Neuron (in vitro differentiated cells): ENCODE measurements around the gene RSRC1.

ENCODE experiments used
- H2AFZ ChIP-seq: one replicate; pipeline ENCODE4 v1.6.1; 2013; ENCODE audit warnings: low read depth, mild to moderate bottlenecking, inconsistent platforms, low read length, moderate library complexity
- H3K27me3 ChIP-seq: one replicate; pipeline ENCODE4 v1.6.1; 2013; ENCODE audit warnings: low read length; ENCODE audit not compliant: insufficient read depth
- H3K36me3 ChIP-seq: one replicate; pipeline ENCODE4 v1.6.1; 2013; ENCODE audit warnings: low read length; ENCODE audit not compliant: insufficient read depth
- H3K4me1 ChIP-seq: one replicate; pipeline ENCODE4 v1.6.1; 2013; ENCODE audit warnings: low read length; ENCODE audit not compliant: insufficient read depth
- H3K4me3 ChIP-seq: 2 replicates; pipeline ENCODE4 v1.5.1; 2013; ENCODE audit warnings: mild to moderate bottlenecking, low read length, moderate library complexity
- H3K9me3 ChIP-seq: one replicate; pipeline ENCODE4 v1.6.1; 2013; ENCODE audit warnings: low read length

RSRC1 gene

DNA sequence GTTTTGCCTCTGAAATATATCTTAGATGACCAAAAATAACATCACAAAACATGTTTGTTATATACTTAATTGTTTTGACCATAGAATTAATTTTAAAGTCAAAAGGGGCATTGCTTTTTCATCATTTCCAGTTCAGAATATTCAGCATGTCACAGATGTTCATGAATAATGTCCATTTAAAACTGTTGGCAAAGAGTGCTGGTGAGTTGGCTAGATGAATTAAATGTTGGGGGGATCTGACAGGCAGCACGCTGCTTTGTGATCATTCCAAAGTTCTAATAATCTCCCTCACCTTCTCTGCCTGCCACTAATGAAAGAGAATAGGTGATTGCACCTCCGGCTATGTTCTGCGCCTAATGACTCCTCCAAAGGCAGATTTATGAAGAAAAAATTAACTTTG is 321.9 kb downstream of the RSRC1 start:
- Histone ChIP-seq H3K27me3 (no peaks in the 10 kb centered on the region), H2AFZ (no peak overlapping the region), H3K4me3 (no peak overlapping the region), H3K9me3 (no peaks in the 10 kb centered on the region), H3K36me3 (no peaks in the 10 kb centered on the region), H3K4me1 (no peaks in the 10 kb centered on the region)

DNA sequence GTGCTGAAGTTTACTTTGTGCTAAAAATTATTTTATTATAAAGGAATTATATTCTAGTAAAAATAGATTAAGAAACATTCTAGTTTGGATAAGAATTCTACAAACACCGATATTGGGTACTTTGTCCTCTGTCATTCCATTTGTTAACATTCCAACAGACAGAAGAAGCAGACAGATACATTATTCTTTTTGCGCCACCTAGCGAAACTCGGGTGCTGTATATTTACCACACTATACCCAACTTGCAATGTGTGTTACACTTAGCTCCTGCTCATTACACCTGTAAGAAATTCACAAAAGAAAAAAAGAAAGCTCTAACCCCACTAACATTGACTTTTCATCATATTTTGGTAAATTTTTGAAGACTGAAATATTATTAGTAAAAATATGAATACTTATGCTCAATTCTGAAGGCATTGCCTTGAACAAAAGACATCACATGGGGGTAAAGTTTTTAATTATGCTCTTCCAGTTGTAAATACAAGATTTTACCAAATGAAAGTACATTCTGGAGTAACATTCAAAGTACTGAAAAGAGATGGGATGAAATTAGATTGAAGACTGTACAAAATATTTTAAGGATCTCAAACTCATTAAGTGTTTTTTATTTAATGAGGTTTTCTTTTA is 324.6 kb downstream of the RSRC1 start:
- Histone ChIP-seq H3K27me3 (no peaks in the 10 kb centered on the region), H3K9me3 (no peaks in the 10 kb centered on the region), H2AFZ (no peak overlapping the region), H3K4me1 (no peaks in the 10 kb centered on the region), H3K4me3 (no peak overlapping the region), H3K36me3 (no peaks in the 10 kb centered on the region)

DNA sequence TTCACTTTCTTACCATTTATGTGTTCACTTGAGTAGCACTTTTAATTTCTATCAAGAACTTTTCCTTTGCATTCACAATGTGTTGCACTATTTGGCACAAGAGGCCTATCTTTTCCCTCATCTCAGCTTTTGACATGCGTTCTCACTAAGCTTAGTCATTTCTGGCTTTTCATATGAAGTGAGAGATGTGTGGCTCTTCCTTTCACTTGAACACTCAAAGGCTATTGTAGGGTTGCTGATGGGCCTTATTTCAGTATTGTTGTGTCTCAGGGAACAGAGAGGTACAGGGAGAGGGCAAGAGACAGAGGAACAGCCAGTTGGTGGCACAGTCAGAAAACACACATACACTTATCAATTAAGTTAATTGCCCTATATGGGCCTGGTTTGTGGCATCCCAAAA is 333.7 kb downstream of the RSRC1 start:
- Histone ChIP-seq H3K9me3 (no peaks in the 10 kb centered on the region), H2AFZ (no peak overlapping the region), H3K4me1 (no peaks in the 10 kb centered on the region), H3K4me3 (no peak overlapping the region), H3K36me3 (no peaks in the 10 kb centered on the region), H3K27me3 (no peaks in the 10 kb centered on the region)

- no peak overlapping the region for H2AFZ ChIP-seq
- H3K36me3 ChIP-seq, result no peaks in the 10 kb centered on the region
- no peaks in the 10 kb centered on the region for H3K4me1 ChIP-seq
- no peaks in the 10 kb centered on the region for H3K9me3 ChIP-seq
- no peaks in the 10 kb centered on the region for H3K27me3 ChIP-seq
- H3K4me3 ChIP-seq, result no peak overlapping the region
Measured at GRCh38 chr3:158447408-158447807, 337.5 kb downstream of the RSRC1 start.

GRCh38 chr3:158451405-158452055 is 341.6 kb downstream of the RSRC1 start:
- H3K27me3 ChIP-seq, result no peaks in the 10 kb centered on the region
- no peak overlapping the region for H2AFZ ChIP-seq
- no peak overlapping the region for H3K4me3 ChIP-seq

GRCh38 chr3:158452334-158452733 is 342.4 kb downstream of the RSRC1 start:
- no peaks in the 10 kb centered on the region for H3K27me3 ChIP-seq
- no peak overlapping the region for H3K4me3 ChIP-seq
- no peaks in the 10 kb centered on the region for H3K9me3 ChIP-seq
- H2AFZ ChIP-seq, result no peak overlapping the region
- no peaks in the 10 kb centered on the region for H3K4me1 ChIP-seq
- H3K36me3 ChIP-seq, result no peaks in the 10 kb centered on the region

More at GRCh38 chr3:158451405-158452055, 341.6 kb downstream of the RSRC1 start:
- no peaks in the 10 kb centered on the region for H3K9me3 ChIP-seq
- H3K4me1 ChIP-seq, result no peaks in the 10 kb centered on the region
- no peaks in the 10 kb centered on the region for H3K36me3 ChIP-seq

- no peaks in the 10 kb centered on the region for H3K9me3 ChIP-seq
- H3K36me3 ChIP-seq, result no peaks in the 10 kb centered on the region
- H3K27me3 ChIP-seq, result no peaks in the 10 kb centered on the region
- H3K4me1 ChIP-seq, result no peaks in the 10 kb centered on the region
- no peak overlapping the region for H2AFZ ChIP-seq
- H3K4me3 ChIP-seq, result no peak overlapping the region
Measured at GRCh38 chr3:158453004-158453403, 343.1 kb downstream of the RSRC1 start.

DNA sequence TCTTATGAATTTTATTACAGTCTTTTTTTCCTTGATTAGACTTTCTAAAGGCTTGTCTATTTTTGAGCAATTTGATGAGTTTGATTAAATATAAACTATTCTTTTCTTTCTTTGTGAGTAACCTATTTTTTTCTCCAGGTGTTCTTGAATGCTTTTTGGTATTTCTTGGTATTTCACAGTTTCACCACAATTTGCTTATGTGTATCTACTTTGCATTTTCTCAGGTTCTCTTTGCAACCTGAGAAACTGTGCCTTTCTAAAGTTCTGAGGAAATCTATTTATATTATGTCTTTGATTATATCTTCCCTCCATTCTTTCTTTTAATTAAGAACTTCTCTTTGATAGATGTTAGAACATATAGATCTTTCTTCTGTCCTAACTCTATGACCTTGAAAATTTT is 344.0 kb downstream of the RSRC1 start:
- Histone ChIP-seq H3K9me3 (no peaks in the 10 kb centered on the region), H3K4me1 (no peaks in the 10 kb centered on the region), H3K4me3 (no peak overlapping the region)

DNA sequence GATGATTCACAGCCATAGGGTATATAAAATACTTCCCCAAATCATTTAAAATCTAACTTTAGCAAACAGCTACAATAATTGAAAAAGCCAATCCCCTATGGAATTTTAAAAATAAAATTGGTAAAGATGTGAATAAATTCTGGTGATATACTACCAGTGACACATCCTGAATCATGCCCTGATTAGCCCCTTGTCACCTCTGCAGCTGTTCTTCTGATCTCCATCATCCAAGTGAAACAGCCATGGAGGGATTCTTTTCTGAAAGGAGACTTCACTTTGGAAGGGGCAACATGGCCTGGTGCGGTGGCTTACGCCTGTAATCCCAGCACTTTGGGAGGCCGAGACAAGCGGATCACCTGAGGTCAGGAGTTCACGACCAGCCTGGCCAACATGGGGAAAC is 345.5 kb downstream of the RSRC1 start:
- no peaks in the 10 kb centered on the region for H3K36me3 ChIP-seq
- H2AFZ ChIP-seq, result no peak overlapping the region
- no peak overlapping the region for H3K4me3 ChIP-seq
- H3K27me3 ChIP-seq, result no peaks in the 10 kb centered on the region
- H3K4me1 ChIP-seq, result no peaks in the 10 kb centered on the region
- H3K9me3 ChIP-seq, result no peaks in the 10 kb centered on the region

More for the DNA sequence above, 344.0 kb downstream of the RSRC1 start:
- H3K36me3 ChIP-seq, result no peaks in the 10 kb centered on the region
- H2AFZ ChIP-seq, result no peak overlapping the region
- H3K27me3 ChIP-seq, result no peaks in the 10 kb centered on the region

GRCh38 chr3:158456114-158456513 is 346.2 kb downstream of the RSRC1 start:
- Histone ChIP-seq H3K36me3 (no peaks in the 10 kb centered on the region), H3K4me1 (no peaks in the 10 kb centered on the region), H3K4me3 (no peak overlapping the region), H2AFZ (no peak overlapping the region), H3K27me3 (no peaks in the 10 kb centered on the region), H3K9me3 (no peaks in the 10 kb centered on the region)

GRCh38 chr3:158458464-158458863 is 348.6 kb downstream of the RSRC1 start:
- Histone ChIP-seq H3K36me3 (no peaks in the 10 kb centered on the region), H3K4me3 (no peak overlapping the region), H3K9me3 (no peaks in the 10 kb centered on the region), H3K27me3 (no peaks in the 10 kb centered on the region), H3K4me1 (no peaks in the 10 kb centered on the region), H2AFZ (no peak overlapping the region)

DNA sequence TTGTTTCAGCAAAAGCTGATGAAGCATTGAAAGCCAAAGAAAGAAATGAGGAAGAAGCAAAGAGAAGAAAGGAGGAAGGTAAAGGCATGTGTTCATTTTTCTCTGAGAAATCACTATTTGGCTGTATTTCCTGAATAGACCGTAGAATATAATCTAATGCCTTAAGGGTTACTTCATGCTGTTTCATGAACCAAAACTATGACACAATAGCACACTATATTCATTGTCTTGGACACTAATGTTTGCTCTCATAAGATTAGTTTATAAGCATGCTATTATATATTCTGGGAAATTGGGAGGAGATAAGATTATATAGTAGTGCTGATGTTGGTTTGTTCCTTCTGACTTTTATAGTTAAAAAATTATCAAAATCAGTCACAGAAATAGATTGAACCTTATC is 351.0 kb downstream of the RSRC1 start:
- Histone ChIP-seq H2AFZ (no peak overlapping the region), H3K4me1 (no peaks in the 10 kb centered on the region), H3K9me3 (no peaks in the 10 kb centered on the region), H3K36me3 (no peaks in the 10 kb centered on the region), H3K4me3 (no peak overlapping the region), H3K27me3 (no peaks in the 10 kb centered on the region)

DNA sequence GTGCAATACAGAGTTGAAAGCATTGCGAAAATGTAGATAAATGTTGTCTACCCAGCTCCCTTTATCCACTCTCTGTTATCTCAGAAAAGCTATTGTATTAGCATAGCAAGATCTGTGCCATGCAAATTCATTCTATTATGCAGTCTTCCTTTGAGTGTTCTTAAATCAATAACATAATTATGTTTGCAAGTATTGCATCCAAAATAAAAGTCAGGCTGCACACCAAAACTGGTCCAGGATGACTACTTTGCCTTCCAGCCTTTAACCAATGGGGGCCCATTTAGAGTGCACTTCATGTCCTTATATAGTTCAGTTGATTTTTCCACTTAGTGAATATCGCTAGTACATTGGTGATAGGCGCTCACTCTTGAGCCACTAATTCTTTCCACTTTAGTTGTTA is 353.7 kb downstream of the RSRC1 start:
- no peaks in the 10 kb centered on the region for H3K27me3 ChIP-seq
- no peak overlapping the region for H3K4me3 ChIP-seq
- no peaks in the 10 kb centered on the region for H3K9me3 ChIP-seq
- no peaks in the 10 kb centered on the region for H3K4me1 ChIP-seq
- H2AFZ ChIP-seq, result no peak overlapping the region
- H3K36me3 ChIP-seq, result no peaks in the 10 kb centered on the region

DNA sequence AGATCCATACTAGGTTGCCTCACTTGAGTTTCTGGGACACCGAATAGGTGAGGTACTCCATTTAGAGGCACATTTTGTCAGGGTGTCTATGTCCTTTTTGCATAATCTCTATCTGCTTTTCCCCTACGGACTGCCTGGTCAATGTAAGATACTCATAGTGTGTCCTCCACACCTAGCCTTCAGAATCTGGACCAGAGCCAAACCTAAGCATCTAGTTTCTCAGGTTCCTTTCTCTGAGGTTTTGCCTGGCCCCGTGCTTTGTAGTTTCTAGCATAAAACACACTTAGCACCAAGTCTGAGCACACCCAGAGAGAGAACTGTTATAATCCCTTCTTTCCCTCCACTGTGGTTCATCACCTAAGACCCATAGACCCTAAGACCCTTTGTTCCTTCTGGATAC is 355.2 kb downstream of the RSRC1 start:
- Histone ChIP-seq H3K4me1 (no peaks in the 10 kb centered on the region), H3K4me3 (no peak overlapping the region), H3K36me3 (no peaks in the 10 kb centered on the region), H3K27me3 (no peaks in the 10 kb centered on the region), H3K9me3 (no peaks in the 10 kb centered on the region), H2AFZ (no peak overlapping the region)
